ENCODE data around the gene KLHL1.

KLHL1 gene

GRCh38 chr13:69879936-69880335 lies 228.3 kb downstream of the KLHL1 start:
- TF ChIP-seq ZNF274 (IDR thresholded peaks at IDR 0.05; ENCODE audit: low read depth, low read length) = no peak
- no peak overlapping the region for H3K4me3 ChIP-seq (ENCODE audit: low read length)

GRCh38 chr13:69872321-69873047 lies 235.8 kb downstream of the KLHL1 start:
- TF ChIP-seq ZNF274 (IDR thresholded peaks at IDR 0.05; ENCODE audit: low read depth, low read length) = no peak
- H3K4me3 ChIP-seq (ENCODE audit: low read length) = no peak overlapping the region

GRCh38 chr13:69866555-69866954 lies 241.7 kb downstream of the KLHL1 start:
- TF ChIP-seq ZNF274 (IDR thresholded peaks at IDR 0.05; ENCODE audit: low read depth, low read length) = no peak
- H3K4me3 ChIP-seq (ENCODE audit: low read length) = no peak overlapping the region

GRCh38 chr13:69857183-69857821 lies 250.9 kb downstream of the KLHL1 start:
- no peak for TF ChIP-seq ZNF274 (IDR thresholded peaks at IDR 0.05; ENCODE audit: low read depth, low read length)
- H3K4me3 ChIP-seq (ENCODE audit: low read length) = no peak overlapping the region

- no peak overlapping the region for H3K4me3 ChIP-seq (ENCODE audit: low read length)
- no peak for TF ChIP-seq ZNF274 (IDR thresholded peaks at IDR 0.05; ENCODE audit: low read depth, low read length)
These were observed 251.9 kb downstream of the KLHL1 start for GRCh38 chr13:69856331-69856730.

GRCh38 chr13:69828527-69828926 lies 279.7 kb downstream of the KLHL1 start:
- H3K4me3 ChIP-seq (ENCODE audit: low read length) = no peak overlapping the region

GRCh38 chr13:69820180-69820579 lies 288.1 kb downstream of the KLHL1 start:
- H3K4me3 ChIP-seq (ENCODE audit: low read length) = no peak overlapping the region
- TF ChIP-seq ZNF274 (IDR thresholded peaks at IDR 0.05; ENCODE audit: low read depth, low read length) = no peak

More at GRCh38 chr13:69828527-69828926, 279.7 kb downstream of the KLHL1 start:
- TF ChIP-seq ZNF274 (IDR thresholded peaks at IDR 0.05; ENCODE audit: low read depth, low read length) = no peak

GRCh38 chr13:69817333-69817869 lies 290.9 kb downstream of the KLHL1 start:
- no peak for TF ChIP-seq ZNF274 (IDR thresholded peaks at IDR 0.05; ENCODE audit: low read depth, low read length)

GRCh38 chr13:69809152-69809551 lies 299.1 kb downstream of the KLHL1 start:
- no peak overlapping the region for H3K4me3 ChIP-seq (ENCODE audit: low read length)
- TF ChIP-seq ZNF274 (IDR thresholded peaks at IDR 0.05; ENCODE audit: low read depth, low read length) = no peak

More at GRCh38 chr13:69817333-69817869, 290.9 kb downstream of the KLHL1 start:
- no peak overlapping the region for H3K4me3 ChIP-seq (ENCODE audit: low read length)

GRCh38 chr13:69796256-69796655 lies 312.0 kb downstream of the KLHL1 start:
- no peak for TF ChIP-seq ZNF274 (IDR thresholded peaks at IDR 0.05; ENCODE audit: low read depth, low read length)
- H3K4me3 ChIP-seq (ENCODE audit: low read length) = no peak overlapping the region

- TF ChIP-seq ZNF274 (IDR thresholded peaks at IDR 0.05; ENCODE audit: low read depth, low read length) = no peak
- H3K4me3 ChIP-seq (ENCODE audit: low read length) = no peak overlapping the region
These were observed 314.3 kb downstream of the KLHL1 start for GRCh38 chr13:69793783-69794453.

- H3K4me3 ChIP-seq (ENCODE audit: low read length) = no peak overlapping the region
- TF ChIP-seq ZNF274 (IDR thresholded peaks at IDR 0.05; ENCODE audit: low read depth, low read length) = no peak
These were observed 331.3 kb downstream of the KLHL1 start for GRCh38 chr13:69776937-69777336.

GRCh38 chr13:69769608-69770007 lies 338.6 kb downstream of the KLHL1 start:
- no peak for TF ChIP-seq ZNF274 (IDR thresholded peaks at IDR 0.05; ENCODE audit: low read depth, low read length)
- no peak overlapping the region for H3K4me3 ChIP-seq (ENCODE audit: low read length)

GRCh38 chr13:69761581-69761980 lies 346.7 kb downstream of the KLHL1 start:
- no peak for TF ChIP-seq ZNF274 (IDR thresholded peaks at IDR 0.05; ENCODE audit: low read depth, low read length)
- H3K4me3 ChIP-seq (ENCODE audit: low read length) = no peak overlapping the region
